IMR-90 (cell line): Measurements from ENCODE around the gene C4orf17.

Source experiments
- RFX5 ChIP-seq: IDR thresholded peaks from 2 replicates; pipeline ENCODE4 v1.8.0; 2012; ENCODE audit warnings: low read depth, mild to moderate bottlenecking, low read length, moderate library complexity
- TF ChIP-seq, protein P1 (sequence below): fragments of 150-350 bp; IDR thresholded peaks from 2 replicates; pipeline ENCODE4 v1.6.1; 2016; ENCODE audit warnings: low read depth, mild to moderate bottlenecking, low read length, moderate library complexity, borderline replicate concordance

DNA sequence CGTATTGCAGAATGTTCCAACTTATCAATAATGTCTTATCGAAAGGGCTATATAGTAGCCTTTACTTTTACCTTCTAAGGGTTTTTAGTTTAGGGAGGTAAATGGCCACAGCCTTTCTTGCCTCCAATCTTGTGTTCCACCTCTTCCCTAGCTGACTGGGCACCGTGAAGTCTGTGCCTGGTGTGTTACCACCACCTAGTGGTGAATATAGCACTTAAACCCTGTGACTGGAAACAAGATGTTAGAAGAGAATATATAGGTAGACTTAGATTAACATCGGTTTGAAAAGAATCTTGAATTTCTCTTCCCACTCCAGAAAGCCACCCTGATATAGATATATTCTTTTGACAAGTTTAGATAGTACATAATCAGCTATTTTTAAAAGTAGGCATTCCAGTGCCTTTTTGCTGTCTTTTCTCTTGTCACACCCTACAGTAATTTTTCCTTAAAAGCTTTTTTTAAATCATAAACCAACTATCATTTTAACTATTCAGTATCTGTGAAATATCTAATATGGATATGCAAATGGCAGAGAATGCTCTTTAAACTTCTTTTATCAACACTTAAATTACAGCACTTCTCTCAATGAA lies 47.9 kb upstream of the C4orf17 start:
- TF ChIP-seq, protein P1, sequence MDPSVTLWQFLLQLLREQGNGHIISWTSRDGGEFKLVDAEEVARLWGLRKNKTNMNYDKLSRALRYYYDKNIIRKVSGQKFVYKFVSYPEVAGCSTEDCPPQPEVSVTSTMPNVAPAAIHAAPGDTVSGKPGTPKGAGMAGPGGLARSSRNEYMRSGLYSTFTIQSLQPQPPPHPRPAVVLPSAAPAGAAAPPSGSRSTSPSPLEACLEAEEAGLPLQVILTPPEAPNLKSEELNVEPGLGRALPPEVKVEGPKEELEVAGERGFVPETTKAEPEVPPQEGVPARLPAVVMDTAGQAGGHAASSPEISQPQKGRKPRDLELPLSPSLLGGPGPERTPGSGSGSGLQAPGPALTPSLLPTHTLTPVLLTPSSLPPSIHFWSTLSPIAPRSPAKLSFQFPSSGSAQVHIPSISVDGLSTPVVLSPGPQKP = no peak
- TF ChIP-seq RFX5 = no peak
